HG03039 (cell line): ENCODE data around the gene VSNL1.

ENCODE experiments used
- ATAC-seq: cut with Tn5 transposase; IDR thresholded peaks from one replicate; pipeline ENCODE4 v1.9.1; 2021; ENCODE audit warnings: mild to moderate bottlenecking, moderate library complexity; ENCODE audit not compliant: unreplicated experiment

VSNL1 gene

GRCh38 chr2:17579605-17580318 lies 39.3 kb downstream of the VSNL1 start:
- no peak for ATAC-seq

DNA sequence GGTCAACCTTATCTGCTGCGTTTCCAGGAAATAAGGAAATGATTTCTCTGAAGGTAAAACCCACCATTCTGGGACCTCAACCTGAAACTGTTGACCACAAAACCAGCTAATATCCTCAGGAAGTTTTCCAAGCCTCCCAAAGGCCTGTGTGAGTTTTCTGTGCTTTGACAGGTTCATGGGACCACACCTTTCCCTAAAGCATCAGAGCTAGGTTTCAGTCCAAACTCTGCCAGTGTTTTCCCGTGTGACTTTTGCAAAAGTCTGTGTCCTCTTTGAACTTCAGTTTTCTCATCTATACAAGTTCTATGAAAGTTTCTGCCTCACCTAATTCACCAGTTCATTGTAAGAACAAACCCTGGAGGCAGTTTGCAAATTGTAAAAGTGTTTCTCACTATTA lies 39.8 kb downstream of the VSNL1 start:
- no peak for ATAC-seq

DNA sequence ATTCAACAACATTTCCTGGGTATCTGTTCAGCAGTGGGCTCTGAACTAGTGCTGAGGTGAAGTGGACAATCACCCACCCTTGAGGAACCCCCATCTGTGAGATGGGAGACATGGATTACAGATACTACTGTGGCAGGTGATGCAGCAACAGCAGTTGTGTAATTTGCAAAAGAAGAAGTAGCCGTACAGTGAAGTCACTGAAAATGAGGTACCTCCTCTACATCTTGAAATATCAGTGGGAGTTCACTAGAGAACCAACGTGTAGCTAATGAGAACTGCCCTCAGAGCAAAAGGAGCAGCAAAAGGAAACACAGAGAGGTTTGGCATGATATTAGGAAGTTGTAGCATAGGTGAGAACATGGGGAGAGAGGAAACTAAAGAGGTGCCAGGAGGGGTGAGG lies 41.3 kb downstream of the VSNL1 start:
- ATAC-seq = no peak

- ATAC-seq = no peak
Measured at GRCh38 chr2:17583166-17583565, 42.7 kb downstream of the VSNL1 start.

GRCh38 chr2:17583646-17584045 lies 43.1 kb downstream of the VSNL1 start:
- no peak for ATAC-seq

DNA sequence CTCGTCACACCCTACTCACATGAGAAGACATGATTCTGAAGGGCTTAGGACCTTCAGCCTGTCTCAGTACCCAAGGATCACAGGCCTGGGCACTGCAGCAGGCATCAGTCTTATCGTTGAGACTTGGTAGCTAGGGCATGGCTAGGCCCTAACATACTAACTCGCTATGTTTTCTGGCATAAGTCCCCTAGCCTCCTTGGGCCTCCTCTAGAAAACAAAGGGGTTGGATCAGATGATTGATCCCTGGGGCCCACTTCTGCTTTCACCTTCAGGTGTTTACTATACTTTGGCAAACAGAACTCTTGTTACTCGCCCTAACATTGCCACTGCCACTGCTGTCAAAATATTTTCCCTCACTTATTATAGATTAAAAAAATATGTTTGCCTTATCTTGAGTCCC lies 44.2 kb downstream of the VSNL1 start:
- no peak for ATAC-seq

DNA sequence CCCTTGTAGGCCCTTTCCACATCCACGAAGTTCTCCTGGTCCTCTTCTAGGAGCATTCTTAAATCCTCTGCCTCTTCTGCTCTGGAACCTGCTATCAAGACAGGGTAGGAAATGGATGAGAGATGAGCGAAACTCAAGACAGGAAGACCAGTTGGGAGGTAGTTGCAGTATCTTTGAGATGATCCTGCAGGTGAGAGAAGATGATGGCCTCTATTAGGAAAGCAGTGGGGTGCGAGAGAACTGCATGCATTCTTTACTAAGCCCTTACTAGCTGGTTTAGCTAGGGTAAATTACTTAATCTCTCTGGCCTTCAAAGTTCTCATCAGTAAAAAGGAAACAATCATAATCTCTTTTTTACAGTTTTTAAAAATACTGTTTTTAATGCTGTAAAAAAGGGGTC lies 47.0 kb downstream of the VSNL1 start:
- ATAC-seq = no peak

DNA sequence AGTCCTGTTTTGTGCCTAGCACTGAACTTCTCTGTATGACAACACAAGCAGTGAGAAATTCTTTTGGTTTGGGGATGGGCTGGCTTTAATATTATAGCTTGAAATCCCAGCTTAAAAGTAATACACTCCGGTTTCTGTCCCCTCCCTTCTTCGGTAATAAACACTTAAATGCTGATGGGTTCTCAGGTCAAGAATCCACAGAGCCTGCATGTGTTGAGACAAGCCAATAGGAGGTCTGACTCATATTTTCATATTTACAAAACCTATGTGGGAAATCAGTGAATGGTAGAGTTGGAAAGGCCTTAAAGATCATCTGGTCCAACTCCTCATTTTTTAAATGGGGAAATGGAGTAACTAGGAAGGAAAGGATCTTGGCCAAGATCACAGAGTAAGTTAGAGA lies 47.5 kb downstream of the VSNL1 start:
- ATAC-seq = no peak

DNA sequence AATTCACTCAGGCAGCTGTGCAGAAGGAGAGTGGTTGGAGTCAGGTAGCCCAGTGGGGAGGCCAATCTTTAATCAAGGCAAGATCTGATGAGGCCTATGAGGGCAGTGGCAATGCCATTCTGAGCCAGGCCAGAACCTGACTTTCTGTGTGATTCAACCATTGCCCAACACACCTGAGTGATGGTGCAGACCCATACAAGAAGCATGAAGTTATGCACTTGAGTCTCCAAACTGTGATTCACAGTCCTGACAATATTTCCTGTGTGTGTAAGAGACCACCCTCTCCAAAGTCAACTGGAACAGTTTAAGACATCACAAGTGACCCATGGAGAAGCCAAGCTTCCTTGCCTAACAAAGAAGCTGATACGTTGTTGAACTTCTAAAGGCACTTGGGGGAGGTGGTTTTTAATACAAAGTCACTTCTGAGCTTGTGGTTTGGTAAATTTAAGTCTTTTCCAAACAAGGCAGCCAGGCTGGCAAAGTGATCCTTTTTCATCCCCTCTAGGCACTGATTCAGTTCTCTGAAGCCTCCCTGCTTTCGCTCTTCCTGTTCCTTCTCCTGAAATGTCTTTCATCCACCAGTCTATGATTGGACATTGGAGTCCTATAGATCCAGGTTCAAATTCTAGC lies 49.0 kb downstream of the VSNL1 start:
- no peak for ATAC-seq

DNA sequence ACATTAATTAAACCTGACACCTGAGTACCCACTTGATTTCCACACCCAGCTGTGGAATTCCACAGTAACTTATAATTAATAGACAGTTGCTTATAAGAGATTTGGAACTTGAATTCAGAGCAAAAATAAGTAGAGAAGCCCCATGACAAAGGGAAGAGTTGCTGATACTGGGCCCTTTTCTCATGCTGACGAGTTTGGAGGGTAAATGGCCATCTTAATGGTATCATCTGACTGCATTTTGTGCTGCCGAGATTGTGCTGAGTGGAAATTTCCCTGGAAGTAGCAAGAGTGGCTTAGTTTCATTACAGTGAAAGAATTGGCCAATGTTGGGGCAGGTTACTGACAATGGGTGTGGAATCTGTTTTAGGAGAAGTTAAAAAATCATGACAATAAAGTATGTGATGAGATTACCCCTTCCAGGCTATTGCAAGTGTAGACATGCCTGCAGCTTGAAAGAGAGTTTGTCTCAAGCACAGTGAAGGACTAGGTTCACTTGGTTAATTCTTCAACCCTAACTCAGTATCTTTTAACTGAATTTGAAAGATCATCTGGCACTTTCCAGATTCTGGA lies 49.9 kb downstream of the VSNL1 start:
- no peak for ATAC-seq

DNA sequence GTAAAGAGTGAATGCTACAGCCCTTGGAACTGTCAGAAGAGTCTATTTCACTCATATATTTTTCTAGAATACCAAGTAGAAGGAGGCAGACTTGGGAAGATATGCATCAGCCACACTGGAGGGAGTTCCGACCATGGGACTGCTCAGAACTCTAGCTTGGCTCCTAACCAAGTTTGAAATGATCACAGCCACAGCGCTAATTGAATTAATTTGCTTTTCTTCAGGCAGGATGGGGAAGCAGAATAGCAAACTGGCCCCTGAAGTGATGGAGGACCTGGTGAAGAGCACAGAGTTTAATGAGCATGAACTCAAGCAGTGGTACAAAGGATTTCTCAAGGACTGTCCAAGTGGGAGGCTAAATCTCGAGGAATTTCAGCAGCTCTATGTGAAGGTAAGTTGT lies 51.4 kb downstream of the VSNL1 start:
- ATAC-seq = no peak

- ATAC-seq = no peak
Measured at GRCh38 chr2:17592731-17593409, 52.4 kb downstream of the VSNL1 start.

DNA sequence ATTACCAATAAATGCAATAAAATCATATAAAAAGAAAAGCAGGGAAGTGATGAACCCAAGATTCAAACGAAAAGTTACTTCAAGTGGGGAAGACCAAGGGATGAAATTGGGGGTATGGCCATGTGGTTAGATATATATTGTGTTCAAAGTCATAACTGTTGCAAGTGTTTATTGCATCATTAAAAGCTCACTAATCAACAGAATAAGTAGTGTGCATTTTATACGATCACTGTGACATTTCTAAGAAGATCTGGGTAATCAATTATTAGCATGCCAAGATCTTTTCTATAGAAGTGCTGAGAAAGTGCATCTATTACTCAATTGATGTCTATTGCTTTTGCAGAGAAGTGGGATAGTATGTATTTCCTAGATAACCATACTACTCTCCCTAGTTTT lies 52.9 kb downstream of the VSNL1 start:
- no peak for ATAC-seq

DNA sequence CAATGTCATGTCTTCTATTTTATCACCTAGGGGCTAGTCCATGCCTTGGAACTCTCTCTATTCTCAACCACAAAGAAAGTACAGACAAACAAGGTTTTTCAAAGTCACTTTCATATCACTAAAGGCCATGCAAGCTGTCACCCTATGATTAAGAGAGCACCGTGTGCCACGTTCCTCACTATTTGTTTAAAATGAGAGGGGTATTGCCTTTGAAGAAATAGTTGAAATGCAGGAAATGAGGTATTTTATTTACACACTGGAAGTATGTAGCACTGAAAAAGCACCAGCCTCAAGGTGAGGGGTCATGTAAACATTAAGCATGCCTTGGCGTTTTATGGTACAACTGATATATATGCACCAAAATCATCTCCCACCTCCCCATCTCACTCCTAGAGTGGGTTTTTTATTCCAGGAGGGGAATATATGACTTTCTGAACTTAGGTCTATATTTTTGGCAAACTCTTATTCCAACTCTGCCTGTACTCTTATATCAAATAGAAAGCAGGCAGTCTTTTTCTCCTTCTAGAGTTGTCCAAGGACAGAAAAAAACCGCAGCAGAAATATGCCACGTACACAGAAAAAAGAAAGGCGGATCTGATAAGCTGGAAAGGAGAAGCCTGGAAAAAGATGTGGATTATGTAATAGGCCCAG lies 53.5 kb downstream of the VSNL1 start:
- ATAC-seq = no peak

- ATAC-seq = no peak
Measured at GRCh38 chr2:17594533-17595401, 54.3 kb downstream of the VSNL1 start.

GRCh38 chr2:17599617-17600016 lies 59.1 kb downstream of the VSNL1 start:
- no peak for ATAC-seq

DNA sequence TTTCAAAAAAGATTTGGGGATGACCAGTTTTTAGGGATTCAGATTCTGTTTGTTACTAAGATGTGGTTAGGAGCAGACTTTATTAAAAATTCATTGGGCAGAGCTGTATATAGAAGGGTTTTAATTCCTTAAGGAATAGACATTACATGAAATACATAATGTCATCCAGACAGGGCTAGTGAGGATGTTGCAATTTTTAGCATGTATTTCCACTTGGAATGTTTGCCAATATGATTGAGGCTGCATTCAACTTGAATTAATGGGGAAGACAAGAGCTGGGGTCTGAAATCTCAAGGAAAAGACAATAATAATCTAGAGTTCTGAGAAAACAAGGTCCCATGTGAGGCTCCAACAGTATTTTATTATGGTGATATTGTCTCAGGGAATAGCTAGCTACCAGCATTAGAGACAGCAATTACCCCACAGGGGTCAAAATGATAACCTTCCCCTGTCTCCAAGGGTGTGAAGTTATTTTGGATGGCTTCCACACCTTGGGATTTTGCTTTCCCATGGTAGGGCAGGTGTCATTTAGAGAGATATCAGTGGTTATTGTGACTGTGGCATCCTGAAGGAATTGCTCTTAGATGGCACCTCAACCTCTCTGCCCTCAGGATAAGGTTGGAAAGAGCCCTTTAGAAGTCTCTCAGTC lies 60.2 kb downstream of the VSNL1 start:
- no peak for ATAC-seq

- no peak for ATAC-seq
Measured at GRCh38 chr2:17604050-17604449, 63.6 kb downstream of the VSNL1 start.

DNA sequence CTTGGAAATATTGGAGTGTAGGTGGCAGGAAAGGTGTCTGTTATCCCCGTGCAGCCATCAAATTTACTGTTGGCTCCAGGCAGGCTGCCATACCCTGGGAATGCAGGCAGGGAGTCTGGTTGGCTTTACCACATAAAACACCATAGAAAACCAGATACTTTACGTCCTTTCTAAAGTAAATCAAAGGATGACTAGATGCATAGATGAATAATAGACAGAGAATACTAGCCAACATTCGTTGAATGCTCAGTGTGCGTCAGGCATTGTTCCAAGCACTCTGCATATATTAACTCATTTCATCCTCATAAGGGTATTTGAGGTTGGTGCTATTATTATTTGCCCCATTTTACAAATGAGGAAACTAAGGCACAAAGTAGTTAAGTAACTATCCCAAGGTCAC lies 65.2 kb downstream of the VSNL1 start:
- no peak for ATAC-seq

GRCh38 chr2:17606851-17607250 lies 66.4 kb downstream of the VSNL1 start:
- ATAC-seq = no peak
